ENCODE data around the gene PHF19. TPM values are rescaled to one million over a fixed set of nuclear protein-coding genes. Genes with fewer than 3 reads are reported as not detected.

PHF19 gene
- total RNA-seq, 1 experiment from 2014 or later, result 77.5 TPM

- peak; percentile 99 for DNase-seq (ENCODE audit: low read depth)
Observed at GRCh38 chr9:120892748-120893610, 16.0 kb upstream of the PHF19 start.

DNA sequence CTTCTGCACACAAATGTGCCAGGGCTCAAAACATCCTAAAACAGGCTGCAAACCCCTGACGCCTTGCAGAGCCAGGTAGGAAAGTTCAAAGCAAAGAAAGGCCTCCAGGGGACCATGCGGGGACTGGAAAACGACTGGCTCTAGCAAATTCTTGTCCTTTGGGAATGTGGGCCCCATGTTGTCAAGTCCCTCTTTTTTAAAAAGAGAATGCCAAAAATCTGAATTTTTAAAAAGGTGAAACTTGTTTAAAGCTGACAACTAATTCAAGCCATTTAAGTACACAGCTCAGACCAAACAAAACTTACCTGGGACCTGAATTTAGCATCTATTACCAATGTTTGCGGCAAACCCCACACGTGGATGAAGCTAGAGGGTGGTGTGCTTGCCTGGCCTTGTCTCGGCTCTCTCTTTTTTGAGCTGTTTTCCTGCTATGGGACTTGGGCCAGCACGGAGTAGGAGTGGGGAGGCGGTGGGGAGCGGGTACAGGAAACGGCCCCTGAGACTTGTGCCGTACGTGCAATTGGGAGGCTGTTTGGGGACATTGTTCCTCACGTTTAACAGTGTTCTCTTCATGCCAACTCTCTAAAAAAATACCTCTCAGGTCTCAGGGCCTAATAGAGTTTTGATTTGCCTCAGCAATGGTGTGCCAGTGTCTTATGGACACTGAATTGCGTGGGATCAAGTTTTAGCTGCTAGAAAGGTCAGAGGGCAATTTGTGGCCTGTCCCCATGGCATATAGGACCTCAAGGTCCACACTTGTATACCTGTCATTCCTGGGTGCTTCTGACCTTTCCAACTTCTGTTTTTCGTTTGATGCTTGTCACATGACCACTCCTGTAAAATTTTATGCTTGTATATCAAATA lies 15.1 kb upstream of the PHF19 start:
- no peak for DNase-seq (ENCODE audit: low read depth)

GRCh38 chr9:120891245-120891883 lies 14.4 kb upstream of the PHF19 start:
- DNase-seq (ENCODE audit: low read depth), result peak; percentile 64

- DNase-seq (ENCODE audit: low read depth), result no peak
Observed at GRCh38 chr9:120890320-120891244, 13.6 kb upstream of the PHF19 start.

- DNase-seq (ENCODE audit: low read depth), result no peak
Observed at GRCh38 chr9:120889606-120890271, 12.8 kb upstream of the PHF19 start.

DNA sequence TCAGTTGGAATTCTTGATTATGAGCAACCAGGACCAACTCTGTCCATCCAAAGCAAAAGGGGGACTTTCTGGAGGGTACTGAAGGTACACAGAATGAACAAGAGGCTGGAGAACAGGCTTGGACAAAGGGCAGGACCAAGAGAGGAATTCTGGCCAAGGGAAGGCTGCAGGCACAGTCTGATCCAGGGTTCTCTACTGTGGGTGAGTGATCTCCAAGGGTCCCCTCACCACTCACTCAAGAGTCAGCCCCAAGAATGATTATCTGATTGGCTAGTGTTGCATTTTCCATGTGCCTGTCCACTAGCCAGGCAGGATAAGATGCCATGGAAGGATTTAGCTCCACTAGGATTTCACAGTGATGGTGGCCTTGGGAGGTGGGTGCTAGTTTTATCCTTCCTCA lies 11.6 kb upstream of the PHF19 start:
- no peak for DNase-seq (ENCODE audit: low read depth)

DNA sequence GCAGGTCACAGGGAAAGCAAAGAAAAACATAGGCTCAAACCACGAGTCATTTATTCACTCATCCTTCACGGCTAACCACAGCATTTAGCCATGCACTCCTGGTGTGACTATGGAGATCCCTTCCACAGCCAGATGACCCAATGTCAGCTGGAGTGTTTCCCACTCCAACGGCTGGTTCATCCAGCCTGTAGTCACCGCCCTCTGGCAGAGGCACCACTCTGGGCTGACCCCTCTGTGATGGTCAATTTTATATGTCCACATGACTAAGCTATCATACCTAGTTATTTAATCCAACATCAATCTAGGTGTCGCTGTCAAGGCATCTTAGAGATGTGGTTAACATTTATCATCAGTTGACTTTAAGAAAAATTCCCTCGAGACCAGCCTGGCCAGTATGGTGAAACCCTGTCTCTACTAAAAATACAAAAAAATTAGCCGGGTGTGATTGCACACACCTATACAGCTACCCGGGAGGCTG lies 9.5 kb upstream of the PHF19 start:
- DNase-seq (ENCODE audit: low read depth), result peak; percentile 85

GRCh38 chr9:120885958-120886357 lies 9.0 kb upstream of the PHF19 start:
- no peak for DNase-seq (ENCODE audit: low read depth)

DNA sequence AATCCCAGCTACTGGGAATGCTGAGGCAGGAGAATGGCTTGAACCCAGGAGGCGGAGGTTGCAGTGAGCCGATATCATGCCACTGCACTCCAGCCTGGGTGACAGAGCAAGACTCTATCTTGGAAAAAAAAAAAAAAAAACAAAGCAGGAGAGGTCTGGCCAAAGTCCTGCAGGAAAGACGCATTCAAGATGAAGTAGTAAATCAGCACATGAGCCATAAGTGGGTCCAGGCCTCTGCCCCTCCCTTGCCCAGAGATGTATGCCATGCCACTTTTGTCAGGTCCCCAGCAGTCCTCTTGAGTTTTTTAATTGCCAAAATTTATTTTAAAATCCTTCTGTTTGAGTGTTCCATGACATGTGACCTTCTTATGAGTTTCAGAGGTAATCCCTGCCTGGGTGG lies 8.5 kb upstream of the PHF19 start:
- DNase-seq (ENCODE audit: low read depth), result no peak

DNA sequence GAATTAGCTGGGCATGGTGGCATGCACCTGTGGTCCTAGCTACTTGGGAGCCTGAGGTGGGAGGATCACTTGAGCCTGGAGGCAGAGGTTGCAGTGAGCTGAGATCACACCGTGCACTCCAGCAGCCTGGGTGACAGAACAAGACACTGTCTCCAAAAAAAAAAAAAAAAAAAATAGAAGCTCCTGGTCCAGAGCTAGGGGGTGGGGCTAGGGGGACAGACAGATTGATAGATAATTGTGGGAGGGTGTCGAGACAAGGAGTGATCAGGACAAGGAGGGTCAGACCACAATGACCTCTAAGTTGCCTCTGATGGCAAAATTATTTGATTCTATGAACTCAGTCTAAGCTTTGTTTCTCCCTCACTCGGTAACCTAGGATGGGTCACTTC lies 6.6 kb upstream of the PHF19 start:
- DNase-seq (ENCODE audit: low read depth), result no peak

DNA sequence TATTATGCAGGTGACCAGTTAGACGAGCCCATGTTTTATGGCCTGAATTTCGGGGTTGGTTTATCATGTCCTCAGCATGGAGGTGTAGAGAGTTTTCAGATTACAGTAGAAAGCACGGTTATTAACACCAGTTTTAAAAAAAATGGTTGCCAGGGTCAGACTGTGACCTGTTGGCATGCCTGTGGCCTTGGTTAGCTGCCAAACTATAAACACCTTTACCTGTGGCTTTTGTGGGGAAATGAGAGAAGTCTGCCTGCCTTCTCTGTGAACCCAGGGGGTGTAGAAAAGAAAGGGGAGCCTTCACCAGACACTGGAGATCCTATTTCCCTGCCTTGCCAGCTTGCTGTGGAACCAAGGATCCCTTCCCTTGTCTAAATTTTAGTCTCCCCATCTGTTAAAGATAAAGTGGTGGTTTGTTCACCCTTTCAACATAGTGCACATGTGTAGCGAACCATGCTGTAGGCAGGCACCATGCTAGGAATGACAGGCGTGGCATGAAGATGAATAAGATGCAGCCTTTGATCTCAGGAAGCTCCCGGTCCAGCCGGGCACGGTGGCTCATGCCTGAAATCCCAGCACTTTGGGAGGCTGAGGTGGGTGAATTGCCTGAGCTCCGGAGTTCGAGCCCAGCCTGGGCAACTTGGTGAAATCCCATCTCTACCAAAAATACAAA lies 6.1 kb upstream of the PHF19 start:
- no peak for DNase-seq (ENCODE audit: low read depth)

- DNase-seq (ENCODE audit: low read depth), result no peak
Observed at GRCh38 chr9:120879446-120879845, 2.5 kb upstream of the PHF19 start.

GRCh38 chr9:120878188-120879130 lies 1.5 kb upstream of the PHF19 start:
- no peak for DNase-seq (ENCODE audit: low read depth)

GRCh38 chr9:120877276-120878034 lies 467 bp upstream of the PHF19 start:
- peak; percentile 64 for DNase-seq (ENCODE audit: low read depth)

GRCh38 chr9:120875954-120876841 lies 790 bp downstream of the PHF19 start:
- peak; percentile 94 for DNase-seq (ENCODE audit: low read depth)

DNA sequence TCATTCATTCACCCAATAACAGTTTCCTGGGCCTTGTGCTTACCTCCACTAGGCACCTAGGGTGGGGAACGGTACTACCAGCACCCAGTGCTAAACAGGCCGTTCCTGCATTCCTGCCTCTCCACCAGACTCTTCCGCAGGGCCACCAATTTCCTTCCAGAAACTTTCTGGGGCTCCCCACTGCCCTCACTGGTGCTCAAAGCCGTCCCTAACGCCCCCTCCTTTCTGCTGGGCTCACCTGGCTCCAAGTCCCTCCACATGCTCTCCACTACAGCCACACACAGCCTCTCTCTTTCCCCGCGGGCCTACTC lies 1.4 kb downstream of the PHF19 start:
- DNase-seq (ENCODE audit: low read depth), result no peak

DNA sequence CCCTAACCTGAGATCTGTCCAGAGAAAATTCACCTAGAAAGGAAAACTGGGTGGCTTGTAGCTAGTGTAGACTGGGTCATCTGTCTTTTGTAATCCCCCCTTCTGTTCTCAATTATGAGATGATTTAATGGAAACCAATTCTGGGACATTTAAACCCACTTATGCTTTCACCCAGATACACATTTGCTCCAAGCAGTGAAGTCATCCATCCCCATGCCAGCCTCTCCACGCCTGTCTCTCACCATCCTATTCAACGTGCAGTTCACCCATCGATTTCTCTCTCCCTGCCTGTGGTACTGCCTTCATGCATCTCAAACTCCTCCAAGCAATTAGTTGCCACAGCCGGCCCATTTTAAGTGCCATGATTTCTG lies 1.8 kb downstream of the PHF19 start:
- DNase-seq (ENCODE audit: low read depth), result no peak
